ENCODE data around the gene SPTBN5.

- TF ChIP-seq POLR2A (IDR thresholded peaks at IDR 0.05) (no peak), CTCF (IDR thresholded peaks at IDR 0.05) (no peak)
Measured at GRCh38 chr15:41857316-41857715, 36.5 kb downstream of the SPTBN5 start.

Data from heart left ventricle (tissue), 13 donors.